ENCODE data around the gene CACTIN.

Gene CACTIN

GRCh38 chr19:3575949-3576673, 50.5 kb downstream of the CACTIN start:
- H3K27ac ChIP-seq: peak overlapping the region in 1 of 2 donors; percentile 87
- DNase-seq (ENCODE audit: low spot score): no peak
- peak overlapping the region; percentile 67 for H3K4me3 ChIP-seq
- TF ChIP-seq, protein P1, sequence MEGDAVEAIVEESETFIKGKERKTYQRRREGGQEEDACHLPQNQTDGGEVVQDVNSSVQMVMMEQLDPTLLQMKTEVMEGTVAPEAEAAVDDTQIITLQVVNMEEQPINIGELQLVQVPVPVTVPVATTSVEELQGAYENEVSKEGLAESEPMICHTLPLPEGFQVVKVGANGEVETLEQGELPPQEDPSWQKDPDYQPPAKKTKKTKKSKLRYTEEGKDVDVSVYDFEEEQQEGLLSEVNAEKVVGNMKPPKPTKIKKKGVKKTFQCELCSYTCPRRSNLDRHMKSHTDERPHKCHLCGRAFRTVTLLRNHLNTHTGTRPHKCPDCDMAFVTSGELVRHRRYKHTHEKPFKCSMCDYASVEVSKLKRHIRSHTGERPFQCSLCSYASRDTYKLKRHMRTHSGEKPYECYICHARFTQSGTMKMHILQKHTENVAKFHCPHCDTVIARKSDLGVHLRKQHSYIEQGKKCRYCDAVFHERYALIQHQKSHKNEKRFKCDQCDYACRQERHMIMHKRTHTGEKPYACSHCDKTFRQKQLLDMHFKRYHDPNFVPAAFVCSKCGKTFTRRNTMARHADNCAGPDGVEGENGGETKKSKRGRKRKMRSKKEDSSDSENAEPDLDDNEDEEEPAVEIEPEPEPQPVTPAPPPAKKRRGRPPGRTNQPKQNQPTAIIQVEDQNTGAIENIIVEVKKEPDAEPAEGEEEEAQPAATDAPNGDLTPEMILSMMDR (IDR thresholded peaks at IDR 0.05): no peak

DNA sequence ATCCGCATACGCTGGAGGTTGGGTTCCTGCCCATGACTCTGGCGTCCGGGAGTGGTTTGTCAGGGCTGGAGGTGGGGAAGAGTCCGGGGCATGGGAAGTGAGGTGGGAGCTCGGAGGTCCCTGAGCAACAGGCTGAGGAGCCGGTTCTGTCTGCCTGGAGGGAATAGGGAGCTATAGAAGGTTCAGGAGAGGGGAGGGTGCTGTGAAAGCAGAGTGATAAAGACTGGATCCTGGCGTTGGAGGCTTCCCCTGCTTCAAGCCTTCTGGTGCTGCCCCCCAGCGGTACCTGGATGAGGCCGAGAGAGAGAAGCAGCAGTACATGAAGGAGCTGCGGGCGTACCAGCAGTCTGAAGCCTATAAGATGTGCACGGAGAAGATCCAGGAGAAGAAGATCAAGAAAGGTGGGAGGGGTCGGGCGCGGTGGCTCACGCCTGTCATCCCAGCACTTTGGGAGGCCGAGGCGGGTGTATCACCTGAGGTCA, 51.3 kb downstream of the CACTIN start:
- DNase-seq (ENCODE audit: low spot score): no peak
- no peak overlapping the region for H3K4me3 ChIP-seq
- TF ChIP-seq, protein P1 (IDR thresholded peaks at IDR 0.05): no peak
- H3K27ac ChIP-seq: no peak overlapping the region

DNA sequence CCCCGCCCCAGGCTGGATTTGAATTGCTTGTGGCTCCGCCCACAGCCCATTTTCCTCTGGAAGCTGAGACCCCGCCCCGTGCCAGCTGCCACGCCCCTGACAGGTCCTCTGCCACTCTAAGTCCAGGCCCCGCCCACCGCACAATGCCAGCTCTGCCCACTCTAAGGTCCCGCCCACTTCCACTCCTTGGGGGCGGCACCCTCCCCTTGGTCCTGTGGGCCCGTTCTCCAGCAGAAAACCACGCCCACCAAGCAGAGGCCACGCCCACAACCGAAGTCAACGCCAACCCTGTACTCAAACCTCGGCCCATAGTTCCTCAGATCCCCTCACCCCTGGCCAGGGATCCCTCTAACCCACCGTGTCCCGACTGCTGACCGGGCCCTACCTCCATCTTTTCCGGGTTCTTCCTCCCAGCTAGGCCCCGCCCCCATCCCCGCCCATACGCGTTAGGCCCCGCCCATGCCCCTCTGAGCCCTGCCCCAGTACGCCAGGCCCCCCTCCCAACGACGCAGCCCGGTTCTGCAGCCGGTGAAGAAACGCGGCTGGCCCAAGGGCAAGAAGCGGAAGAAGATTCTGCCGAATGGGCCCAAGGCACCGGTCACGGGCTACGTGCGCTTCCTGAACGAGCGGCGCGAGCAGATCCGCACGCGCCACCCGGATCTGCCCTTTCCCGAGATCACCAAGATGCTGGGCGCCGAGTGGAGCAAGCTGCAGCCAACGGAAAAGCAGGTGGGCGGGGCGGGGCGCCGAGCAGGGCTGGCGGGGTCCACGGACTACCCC, 52.5 kb downstream of the CACTIN start:
- TF ChIP-seq, protein P1 (IDR thresholded peaks at IDR 0.05): no peak
- H3K27ac ChIP-seq: peak overlapping the region in 1 of 2 donors; percentile 88
- peak overlapping the region; percentile 96 for H3K4me3 ChIP-seq
- peak; percentile 90 for DNase-seq (ENCODE audit: low spot score)

- H3K27ac ChIP-seq: peak overlapping the region; percentile 75 to 88
- no peak for DNase-seq (ENCODE audit: low spot score)
- TF ChIP-seq, protein P1 (IDR thresholded peaks at IDR 0.05): no peak
Observed at GRCh38 chr19:3573162-3573857, 53.3 kb downstream of the CACTIN start.

DNA sequence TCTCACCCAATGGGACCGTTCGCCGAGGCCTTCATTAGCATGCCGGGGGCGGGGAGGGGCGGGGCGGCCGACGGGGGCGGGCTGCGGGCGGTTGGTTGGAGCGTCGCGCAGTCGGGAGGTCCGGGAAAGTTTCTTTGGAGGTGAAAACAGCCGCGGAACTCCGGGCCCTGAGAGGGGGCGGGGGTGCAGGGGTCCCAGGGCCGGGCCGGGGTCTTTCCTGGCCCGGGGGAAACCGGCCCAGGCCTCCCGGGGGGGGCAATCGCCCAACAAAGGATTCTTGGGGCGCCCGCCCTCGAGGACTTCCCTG, 53.8 kb downstream of the CACTIN start, which contains the start of gene HMG20B:
Gene HMG20B, plus strand, starts transcription at position 90 of the 307 bp plus-strand sequence. CDS start 366 bp downstream, outside the sequence.
- TF ChIP-seq, protein P1 (IDR thresholded peaks at IDR 0.05): no peak
- Histone ChIP-seq H3K27ac (peak within 1 kb of the TSS; percentile 75 to 88), H3K4me3 (peak within 1 kb of the TSS; percentile 96)
- no peak for DNase-seq (ENCODE audit: low spot score)

More at GRCh38 chr19:3573162-3573857, 53.3 kb downstream of the CACTIN start:
- H3K4me3 ChIP-seq: peak overlapping the region; percentile 96

DNA sequence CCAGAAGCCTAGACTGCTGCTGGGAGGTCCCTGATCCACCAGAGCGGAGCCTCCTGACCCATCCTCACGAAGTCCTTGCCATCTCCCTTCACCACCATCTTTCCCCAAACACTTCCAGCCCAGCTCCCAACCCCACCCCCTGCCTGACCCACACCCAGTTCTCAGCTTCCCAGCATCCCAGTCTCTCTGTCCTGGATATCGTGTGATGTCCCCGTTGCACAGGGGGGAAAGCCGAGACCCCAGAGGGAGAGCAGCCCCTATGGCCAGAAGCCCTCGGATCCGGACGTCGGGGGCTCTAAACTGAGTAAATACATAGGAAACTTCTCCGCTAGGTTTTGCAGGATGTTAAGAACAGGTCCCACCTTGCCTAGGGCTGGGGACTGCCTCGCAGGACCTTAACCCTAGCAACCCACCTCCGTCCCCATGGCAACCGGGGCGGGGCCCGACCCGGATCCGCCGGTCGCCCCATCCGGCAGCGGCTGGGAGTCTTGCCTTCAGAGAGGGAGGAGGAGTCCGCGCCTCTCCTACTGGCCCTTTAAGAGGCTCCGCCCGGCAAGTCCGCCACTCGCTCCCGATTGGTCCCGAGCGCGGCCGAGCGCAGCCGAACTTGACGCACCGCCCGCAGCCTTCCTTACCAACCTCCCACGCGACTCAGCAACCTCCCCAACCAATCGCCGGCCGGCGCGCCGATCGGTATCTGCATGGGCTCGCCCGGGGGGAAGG, 54.3 kb downstream of the CACTIN start:
- Histone ChIP-seq H3K27ac (peak overlapping the region in 1 of 2 donors; percentile 65), H3K4me3 (peak overlapping the region; percentile 96)
- peak; percentile 100 for DNase-seq (ENCODE audit: low spot score)
- TF ChIP-seq, protein P1 (IDR thresholded peaks at IDR 0.05): no peak

Measured in coronary artery (tissue), 2 donors.